DOHH2 (cell line): Measurements from ENCODE around the gene ST13.

Source experiments
- CTCF ChIP-seq: fragments of 200-600 bp; sonication (generic); IDR thresholded peaks from one replicate; pipeline ENCODE4 v1.5.1; 2014; ENCODE audit warnings: antibody characterized with exemption, mild to moderate bottlenecking, low read depth, low read length; ENCODE audit not compliant: poor library complexity, severe bottlenecking
- EZH2phosphoT487 ChIP-seq: fragments of 200-600 bp; sonication (generic); IDR thresholded peaks from 2 replicates; pipeline ENCODE4 v1.6.1; 2017; ENCODE audit warnings: borderline replicate concordance, mild to moderate bottlenecking, antibody characterized with exemption, low read length, moderate library complexity, mixed read lengths

GRCh38 chr22:40797427-40797826 is 59.0 kb downstream of the ST13 start:
- no peak for TF ChIP-seq CTCF
- TF ChIP-seq EZH2phosphoT487: no peak
